B cell (primary cell): Measurements from ENCODE around the gene SEPTIN7. TPM values are rescaled to one million over a fixed set of nuclear protein-coding genes. Genes with fewer than 3 reads are reported as not detected.

Source experiments
- ATAC-seq: fragments of 200-7000 bp; cut with Tn5 transposase; one replicate; pipeline ENCODE4 v1.10.0; 2021; ENCODE audit warnings: low read depth, mild to moderate bottlenecking, moderate number of reproducible peaks, moderate library complexity
- CTCF ChIA-PET: fragments of 350-600 bp; sonication (Branson Sonifier 250); formaldehyde crosslinking; loops from one replicate; lab custom pipeline; 2021; ENCODE audit warnings: antibody characterized with exemption, inconsistent platforms; lab: Charles Lee
- POLR2A ChIA-PET: fragments of 350-600 bp; sonication (Branson Sonifier 250); formaldehyde crosslinking; loops from one replicate; lab custom pipeline; 2021; ENCODE audit warnings: antibody characterized with exemption; lab: Charles Lee
- DNase-seq: peaks from one replicate; pipeline ENCODE4 v3.0.0; 2013
- H2AFZ ChIP-seq: 2 replicates; pipeline ENCODE4 v1.6.1; 2012; ENCODE audit warnings: mild to moderate bottlenecking, low read depth, low read length; ENCODE audit not compliant: insufficient read depth, poor library complexity, severe bottlenecking
- H3K27ac ChIP-seq, 2 donors: 1 replicate in 1 of 2; 2 replicates in 1 of 2; pipeline ENCODE4 v1.5.1; 2012 to 2013; ENCODE audit warnings: low read length in 2 of 2, mild to moderate bottlenecking in 2 of 2, moderate library complexity in 1 of 2
- H3K27me3 ChIP-seq, 4 experiments: fragments of 200-600 bp in 1 of 4; sonication (generic) in 1 of 4; replicated peaks in 1 of 4; 1 replicate in 2 of 4; 2 replicates in 2 of 4; pipeline versions ENCODE4 v1.6.1 to v1.7.0; 2013 to 2016; ENCODE audit warnings: low read length in 3 of 4, mild to moderate bottlenecking in 2 of 4, mixed read lengths in 1 of 4, moderate library complexity in 1 of 4; ENCODE audit not compliant: insufficient read depth in 4 of 4, control insufficient read depth in 3 of 4; ENCODE audit errors: control extremely low read depth in 1 of 4
- H3K36me3 ChIP-seq, 2 experiments: replicated peaks in 1 of 2; 1 replicate in 1 of 2; 2 replicates in 1 of 2; pipeline versions ENCODE4 v1.6.1 to v1.7.1; 2013; ENCODE audit warnings: low read length in 1 of 2; ENCODE audit not compliant: insufficient read depth in 2 of 2, control insufficient read depth in 1 of 2; ENCODE audit errors: control extremely low read depth in 1 of 2, extremely low read depth in 1 of 2
- H3K4me1 ChIP-seq, 2 donors: fragments of 200-600 bp in 1 of 2; sonication (generic) in 1 of 2; 1 replicate in 1 of 2; 2 replicates in 1 of 2; pipeline versions ENCODE4 v1.5.1 to v1.6.1; 2013 to 2017; ENCODE audit warnings: low read length in 2 of 2; ENCODE audit not compliant: control insufficient read depth in 2 of 2, insufficient read depth in 2 of 2
- H3K4me2 ChIP-seq: replicated peaks from 2 replicates; pipeline ENCODE3; 2012; ENCODE audit warnings: mild to moderate bottlenecking, low read depth, low read length; ENCODE audit not compliant: poor library complexity, severe bottlenecking
- H3K4me3 ChIP-seq, 5 experiments: fragments of 200-600 bp in 1 of 5; sonication (generic) in 1 of 5; 1 replicate in 3 of 5; 2 replicates in 2 of 5; pipeline versions ENCODE4 v1.5.1 to v1.7.0; 2011 to 2016; ENCODE audit warnings: low read length in 4 of 5, mild to moderate bottlenecking in 4 of 5, low read depth in 2 of 5, control low read depth in 1 of 5, moderate library complexity in 1 of 5; ENCODE audit not compliant: insufficient read depth in 1 of 5; ENCODE audit errors: control extremely low read depth in 1 of 5, extremely low read depth in 1 of 5
- H3K79me2 ChIP-seq: fragments of 200-600 bp; sonication (generic); one replicate; pipeline ENCODE4 v1.6.0; 2016; ENCODE audit warnings: low read length; ENCODE audit not compliant: control insufficient read depth, insufficient read depth
- H3K9ac ChIP-seq: fragments of 200-600 bp; sonication (generic); 2 replicates; pipeline ENCODE4 v1.6.1; 2017; ENCODE audit warnings: mild to moderate bottlenecking, low read length, moderate library complexity
- H3K9me3 ChIP-seq, 3 donors: one replicate each; pipeline versions ENCODE4 v1.6.1 to v1.7.1; 2013; ENCODE audit warnings: low read length in 2 of 3; ENCODE audit not compliant: control insufficient read depth in 2 of 3, insufficient read depth in 1 of 3; ENCODE audit errors: control extremely low read depth in 1 of 3
- H4K20me1 ChIP-seq: 2 replicates; pipeline ENCODE4 v1.6.0; 2012; ENCODE audit warnings: mild to moderate bottlenecking, low read length; ENCODE audit not compliant: insufficient read depth, control insufficient read depth, poor library complexity, severe bottlenecking
- H3K27ac Mint-ChIP-seq: one replicate; pipeline ENCODE4 v1.8.0; 2021; ENCODE audit warnings: mixed read lengths
- H3K27me3 Mint-ChIP-seq: one replicate; pipeline ENCODE4 v1.8.0; 2021; ENCODE audit warnings: mixed read lengths
- H3K4me1 Mint-ChIP-seq: one replicate; pipeline ENCODE4 v1.8.0; 2021; ENCODE audit warnings: mixed read lengths
- H3K4me3 Mint-ChIP-seq: one replicate; pipeline ENCODE4 v1.8.0; 2021; ENCODE audit warnings: mixed read lengths
- H3K9me3 Mint-ChIP-seq: one replicate; pipeline ENCODE4 v1.8.0; 2022; ENCODE audit warnings: mixed read lengths; ENCODE audit not compliant: insufficient read depth
- CTCF ChIP-seq: fragments of 200-600 bp; IDR thresholded peaks from one replicate; pipeline ENCODE4 v1.8.0; 2022; ENCODE audit warnings: antibody characterized with exemption, mild to moderate bottlenecking
- EZH2 ChIP-seq: IDR thresholded peaks from 2 replicates; pipeline ENCODE4 v1.6.1; 2012; ENCODE audit warnings: borderline replicate concordance, low read depth, mild to moderate bottlenecking, moderate library complexity, low read length; ENCODE audit not compliant: insufficient read depth, poor library complexity, severe bottlenecking
- WGBS: methylation state at CpG from one replicate; pipeline ENCODE4 v1.1.5; 2013; ENCODE audit warnings: missing lambda C conversion rate; ENCODE audit not compliant: insufficient coverage; 5-methylcytosine and 5-hydroxymethylcytosine counted together
- intact Hi-C: fragments of 100-400 bp; cut with micrococcal nuclease; formaldehyde crosslinking; loops from one replicate; pipeline ENCODE4 v1.10.0; 2022
- polyA plus RNA-seq: library from polyadenylated mRNA; depleted of rRNA; stranded (reverse); fragments of >200 nt; gene quantifications from 2 replicates; pipeline ENCODE4 v1.2.3, GENCODE V29; 2012
- total RNA-seq, 2 donors: library from RNA; stranded (reverse); fragments of 120-200 nt in 1 of 2; gene quantifications; 1 replicate in 1 of 2; 2 replicates in 1 of 2; pipeline versions ENCODE4 v1.2.3 to v1.2.4, GENCODE V29; 2013 to 2022

SEPTIN7 gene
- total and polyA plus RNA-seq, 2 donors (not counting 1 experiment from before 2014, with no cell fraction given) = 70.0 to 315 TPM

- H3K27ac Mint-ChIP-seq = no peak overlapping the region
- DNase-seq (no peak), ATAC-seq (no peak)
- no peaks in the 10 kb centered on the region for H3K27me3 Mint-ChIP-seq
- Histone ChIP-seq H3K4me3 (no peak overlapping the region), H3K27me3 (no peaks in the 10 kb centered on the region), H3K27ac (peak overlapping the region in 1 of 2 donors; percentile 8), H4K20me1 (peaks cover 80% of the 10 kb centered on the region), H2AFZ (no peak overlapping the region), H3K79me2 (peaks cover 99% of the 10 kb centered on the region), H3K4me1 (peaks cover 4 to 26% of the 10 kb centered on the region in 2 donors), H3K9me3 (peaks cover 6 to 34% (median 12%) of the 10 kb centered on the region in 3 donors), H3K36me3 (no peaks in the 10 kb centered on the region), H3K9ac (no peak overlapping the region), H3K4me2 (no peak overlapping the region)
- no CpG with 5 or more reads among the region's 2 CpGs for WGBS
- TF ChIP-seq EZH2 (no peak), CTCF (no peak)
- intact Hi-C loops = no loop called here
- peaks cover 72% of the 10 kb centered on the region for H3K4me1 Mint-ChIP-seq
- H3K9me3 Mint-ChIP-seq = peaks cover 27% of the 10 kb centered on the region
- peak overlapping the region; percentile 21 for H3K4me3 Mint-ChIP-seq
- ChIA-PET CTCF (no interaction called here), POLR2A (no interaction called here)
Measured at GRCh38 chr7:35817181-35817580, 16.3 kb downstream of the SEPTIN7 start.

- TF ChIP-seq CTCF = no peak
- no peak overlapping the region for H3K27ac ChIP-seq
- ATAC-seq (no peak), DNase-seq (no peak)
- H3K4me3 Mint-ChIP-seq = no peak overlapping the region
- intact Hi-C loops = no loop called here
- peaks cover 6 to 34% (median 16%) of the 10 kb centered on the region in 3 donors for H3K9me3 ChIP-seq
- H3K27ac Mint-ChIP-seq = peak overlapping the region; percentile 12
- no peak overlapping the region for H3K9ac ChIP-seq
- H3K27me3 ChIP-seq = no peaks in the 10 kb centered on the region
- peaks cover 100% of the 10 kb centered on the region for H3K79me2 ChIP-seq
- peaks cover 79% of the 10 kb centered on the region for H4K20me1 ChIP-seq
- peaks cover 10 to 26% of the 10 kb centered on the region in 2 donors for H3K4me1 ChIP-seq
- ChIA-PET CTCF (no interaction called here), POLR2A (no interaction called here)
- peaks cover 72% of the 10 kb centered on the region for H3K4me1 Mint-ChIP-seq
- no peak overlapping the region for H3K4me3 ChIP-seq
- peaks cover 27% of the 10 kb centered on the region for H3K9me3 Mint-ChIP-seq
- H3K4me2 ChIP-seq = no peak overlapping the region
- no peaks in the 10 kb centered on the region for H3K27me3 Mint-ChIP-seq
- H2AFZ ChIP-seq = no peak overlapping the region
- peaks cover 2 to 3% of the 10 kb centered on the region in 2 experiments for H3K36me3 ChIP-seq
- no CpG with 5 or more reads among the region's 2 CpGs for WGBS
Measured at GRCh38 chr7:35817930-35818329, 17.1 kb downstream of the SEPTIN7 start.
